Measurements from ENCODE around the gene CDYL. TPM values are rescaled to one million over a fixed set of nuclear protein-coding genes. Genes with fewer than 3 reads are reported as not detected.

Gene CDYL
- total and polyA plus RNA-seq, 7 donors, result 10.0 to 30.0 (median 19.9) TPM

GRCh38 chr6:4794140-4794707, 18.0 kb downstream of the CDYL start:
- Histone ChIP-seq H3K4me3 (no peak overlapping the region), H3K27me3 (ENCODE audit: insufficient read depth in 3 of 3, low read length in 2 of 3) (no peaks in the 10 kb centered on the region), H3K4me1 (peaks cover 24% of the 10 kb centered on the region), H3K9me3 (no peaks in the 10 kb centered on the region), H3K27ac (no peak overlapping the region), H3K36me3 (ENCODE audit: insufficient read depth in 1 of 2, low read depth in 1 of 2) (no peaks in the 10 kb centered on the region)
- peak in 2 of 4 donors; percentile 42 to 43 for ATAC-seq
- DNase-seq, result no peak
- TF ChIP-seq CTCF (IDR thresholded peaks at IDR 0.05), result no peak
- intact Hi-C loops (cut with DNase I), result no loop called here
- 60 to 71% (median 62%) methylated on average over 15 of the region's 15 CpGs for WGBS, 3 donors

- WGBS, 3 donors, result 93 to 97% (median 93%) methylated on average over 2 of the region's 2 CpGs
- no peak for TF ChIP-seq CTCF (IDR thresholded peaks at IDR 0.05)
- intact Hi-C loops (cut with DNase I), result no loop called here
- Histone ChIP-seq H3K4me1 (peaks cover 11% of the 10 kb centered on the region), H3K9me3 (peaks cover 13% of the 10 kb centered on the region), H3K4me3 (no peak overlapping the region), H3K27ac (no peak overlapping the region), H3K36me3 (ENCODE audit: insufficient read depth in 1 of 2, low read depth in 1 of 2) (no peaks in the 10 kb centered on the region), H3K27me3 (ENCODE audit: insufficient read depth in 3 of 3, low read length in 2 of 3) (no peaks in the 10 kb centered on the region)
- no peak for ATAC-seq
- no peak for DNase-seq
Observed at GRCh38 chr6:4797587-4797986, 21.4 kb downstream of the CDYL start.

- no peak for DNase-seq
- H3K4me1 ChIP-seq, result peaks cover 27% of the 10 kb centered on the region
- intact Hi-C loops (cut with DNase I), result loop anchor here in 1 of 2 donors (10.0 kb wide), 2 partner anchors 135 to 515 kb away; no protein-coding TSS in a partner anchor
- no peaks in the 10 kb centered on the region for H3K27me3 ChIP-seq (ENCODE audit: insufficient read depth in 3 of 3, low read length in 2 of 3)
- ATAC-seq, result no peak
- 97 to 98% (median 98%) methylated on average over 3 of the region's 3 CpGs for WGBS, 3 donors
- no peak overlapping the region for H3K4me3 ChIP-seq
- H3K9me3 ChIP-seq, result peaks cover 13% of the 10 kb centered on the region
- no peak for TF ChIP-seq CTCF (IDR thresholded peaks at IDR 0.05)
- no peaks in the 10 kb centered on the region for H3K36me3 ChIP-seq (ENCODE audit: insufficient read depth in 1 of 2, low read depth in 1 of 2)
- H3K27ac ChIP-seq, result no peak overlapping the region
Observed at GRCh38 chr6:4799912-4800311, 23.7 kb downstream of the CDYL start.

GRCh38 chr6:4800662-4801061, 24.5 kb downstream of the CDYL start:
- 50 to 58% (median 57%) methylated on average over 3 of the region's 3 CpGs for WGBS, 3 donors
- intact Hi-C loops (cut with DNase I), result loop anchor here in 1 of 2 donors (10.0 kb wide), 2 partner anchors 134 to 516 kb away; no protein-coding TSS in a partner anchor

More at GRCh38 chr6:4800662-4801061, 24.5 kb downstream of the CDYL start:
- Histone ChIP-seq H3K27ac (no peak overlapping the region), H3K27me3 (ENCODE audit: insufficient read depth in 3 of 3, low read length in 2 of 3) (no peaks in the 10 kb centered on the region), H3K4me3 (no peak overlapping the region), H3K4me1 (peaks cover 27% of the 10 kb centered on the region), H3K9me3 (peaks cover 13% of the 10 kb centered on the region), H3K36me3 (ENCODE audit: insufficient read depth in 1 of 2, low read depth in 1 of 2) (no peaks in the 10 kb centered on the region)
- ATAC-seq (no peak), DNase-seq (no peak)
- TF ChIP-seq CTCF (IDR thresholded peaks at IDR 0.05), result no peak
